HepG2 (cell line): ENCODE measurements around the gene MMP24OS. TPM values are rescaled to one million over a fixed set of nuclear protein-coding genes. Genes with fewer than 3 reads are reported as not detected.

Experiments used
- AGO2 ChIP-seq: fragments of 200-400 bp; formaldehyde crosslinking; optimal IDR thresholded peaks from 2 replicates; pipeline ENCODE3; 2017; ENCODE audit warnings: mild to moderate bottlenecking, low read depth, low read length, moderate library complexity
- ARNT ChIP-seq: fragments of 450-650 bp; IDR thresholded peaks from 2 replicates; pipeline ENCODE4 v1.6.1; 2017
- HMG20A ChIP-seq: IDR thresholded peaks from 2 replicates; pipeline ENCODE4 v1.6.1; 2016; ENCODE audit warnings: borderline replicate concordance
- HMG20B ChIP-seq: conservative IDR thresholded peaks from 2 replicates; pipeline ENCODE4 v1.6.1; 2016; ENCODE audit warnings: missing genetic modification reagents, missing compliant biosample characterization
- NAIF1 ChIP-seq: sonication (generic); formaldehyde crosslinking; IDR thresholded peaks from 2 replicates; pipeline ENCODE4 v1.5.0; 2020; ENCODE audit warnings: mild to moderate bottlenecking, missing genetic modification reagents, borderline replicate concordance
- NFE2L1 ChIP-seq: sonication (generic); formaldehyde crosslinking; IDR thresholded peaks from 2 replicates; pipeline ENCODE4 v1.4.0; 2020; ENCODE audit warnings: missing genetic modification reagents, mild to moderate bottlenecking, borderline replicate concordance
- SALL2 ChIP-seq: sonication (generic); formaldehyde crosslinking; IDR thresholded peaks from 2 replicates; pipeline ENCODE4 v1.8.1; 2023; ENCODE audit warnings: mild to moderate bottlenecking, missing genetic modification reagents, inconsistent platforms
- ZMYM3 ChIP-seq: sonication (generic); formaldehyde crosslinking; IDR thresholded peaks from 2 replicates; pipeline ENCODE4 v1.5.1; 2020; ENCODE audit warnings: mild to moderate bottlenecking, missing genetic modification reagents
- ZNF3 ChIP-seq: IDR thresholded peaks from 2 replicates; pipeline ENCODE4 v1.7.0; 2017; ENCODE audit warnings: inconsistent platforms
- ZNF431 ChIP-seq: sonication (generic); formaldehyde crosslinking; IDR thresholded peaks from 2 replicates; pipeline ENCODE4 v1.9.0; 2022; ENCODE audit warnings: missing genetic modification reagents, low read depth, mild to moderate bottlenecking, borderline replicate concordance
- ZNF746 ChIP-seq: sonication (generic); formaldehyde crosslinking; IDR thresholded peaks from 2 replicates; pipeline ENCODE4 v1.8.0; 2022; ENCODE audit warnings: mild to moderate bottlenecking, missing genetic modification reagents
- ZNF772 ChIP-seq: sonication (generic); formaldehyde crosslinking; IDR thresholded peaks from 2 replicates; pipeline ENCODE4 v1.5.0; 2020; ENCODE audit warnings: mild to moderate bottlenecking, missing genetic modification reagents
- ZNF878 ChIP-seq: sonication (generic); formaldehyde crosslinking; IDR thresholded peaks from 2 replicates; pipeline ENCODE4 v1.8.1; 2023; ENCODE audit warnings: mild to moderate bottlenecking, missing genetic modification reagents, moderate library complexity
- ZSCAN21 ChIP-seq: sonication (generic); formaldehyde crosslinking; IDR thresholded peaks from 2 replicates; pipeline ENCODE4 v1.8.0; 2022; ENCODE audit warnings: mild to moderate bottlenecking, missing genetic modification reagents, moderate library complexity, borderline replicate concordance
- polyA plus RNA-seq, 8 experiments: library from polyadenylated mRNA; depleted of rRNA in 3 of 8; stranded (reverse) in 7 of 8; unstranded in 1 of 8; fragments of >200 nt; fragmentation: Illumina TruSeq in 4 of 8; extraction: Trizol in 4 of 8; gene quantifications; 2 replicates each; pipeline versions ENCODE4 v1.2.1 to v1.2.3, GENCODE V29; 2011 to 2016; ENCODE audit warnings: low read depth in 4 of 8, missing spikeins in 1 of 8, mixed read lengths in 1 of 8; ENCODE audit not compliant: insufficient read depth in 1 of 8
- total RNA-seq, 5 experiments: library from RNA; depleted of rRNA; stranded (reverse); fragments of >200 nt; fragmentation: Illumina TruSeq; extraction: Trizol; gene quantifications; 2 replicates each; pipeline ENCODE4 v1.2.3, GENCODE V29; 2016; ENCODE audit warnings: low read depth in 1 of 5
- TF ChIP-seq, protein P1 (sequence below), 2 experiments: sonication (generic) in 1 of 2; formaldehyde crosslinking in 1 of 2; IDR thresholded peaks; 2 replicates each; pipeline versions ENCODE4 v1.4.0 to v1.6.1; 2016 to 2020; ENCODE audit warnings: borderline replicate concordance in 1 of 2, low read depth in 1 of 2, mild to moderate bottlenecking in 1 of 2, missing genetic modification reagents in 1 of 2
- TF ChIP-seq, protein P2 (sequence below): sonication (generic); formaldehyde crosslinking; IDR thresholded peaks from 2 replicates; pipeline ENCODE4 v1.4.0; 2020; ENCODE audit warnings: missing genetic modification reagents, borderline replicate concordance
- TF ChIP-seq, protein P3 (sequence below): sonication (generic); formaldehyde crosslinking; IDR thresholded peaks from 2 replicates; pipeline ENCODE4 v1.5.0; 2020; ENCODE audit warnings: missing genetic modification reagents
- TF ChIP-seq, protein P4 (sequence below): IDR thresholded peaks from 2 replicates; pipeline ENCODE4 v1.6.1; 2018; ENCODE audit warnings: missing genetic modification reagents, mild to moderate bottlenecking, missing compliant biosample characterization

MMP24OS gene
- total and polyA plus RNA-seq, 2 of the 13 experiments (the other 11 are each of a cell fraction or from before 2014, with no cell fraction given), result 6.0 to 8.5 TPM

DNA sequence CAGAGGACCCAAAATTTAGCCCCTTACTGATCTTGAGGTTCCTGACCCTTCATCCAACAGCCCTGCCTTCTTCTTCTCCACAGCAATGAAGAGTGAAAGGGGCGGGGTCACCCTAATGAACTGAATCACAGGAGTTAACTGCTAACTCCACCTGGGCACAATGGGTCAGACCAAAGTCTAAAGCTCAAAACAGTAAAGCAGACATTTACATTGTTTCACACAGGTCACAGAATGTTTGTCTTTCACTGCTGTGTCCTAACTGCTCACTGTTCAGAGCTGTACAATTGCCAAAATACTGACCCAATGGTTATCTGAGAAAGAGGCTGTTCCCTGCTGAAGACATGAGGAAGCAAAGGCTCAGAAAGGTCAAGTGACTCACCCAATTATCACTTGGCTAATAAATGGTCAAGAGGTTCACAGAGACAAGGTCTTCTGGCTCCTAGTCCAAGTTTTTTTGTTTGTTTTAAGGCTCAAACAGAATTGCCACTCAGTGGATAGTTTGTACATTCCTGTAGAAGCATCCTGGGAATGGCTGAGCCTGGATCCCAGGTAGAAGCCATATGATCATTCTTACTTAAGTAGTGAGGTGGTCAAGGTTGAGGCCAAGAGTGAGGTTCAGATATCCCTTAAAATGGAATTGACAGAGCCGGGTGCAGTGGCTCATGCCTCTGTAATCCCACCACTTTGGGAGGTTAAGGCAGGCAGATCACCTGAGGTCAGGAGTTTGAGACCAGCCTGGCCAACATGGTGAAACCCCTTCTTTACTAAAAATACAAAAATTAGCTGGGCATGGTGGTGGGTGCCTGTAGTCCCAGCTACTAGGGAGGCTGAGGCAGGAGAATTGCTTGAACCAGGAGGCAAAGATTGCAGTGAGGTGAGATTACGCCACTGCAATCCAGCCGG lies 49.4 kb upstream of the MMP24OS start (continued):
- TF ChIP-seq, protein P1, sequence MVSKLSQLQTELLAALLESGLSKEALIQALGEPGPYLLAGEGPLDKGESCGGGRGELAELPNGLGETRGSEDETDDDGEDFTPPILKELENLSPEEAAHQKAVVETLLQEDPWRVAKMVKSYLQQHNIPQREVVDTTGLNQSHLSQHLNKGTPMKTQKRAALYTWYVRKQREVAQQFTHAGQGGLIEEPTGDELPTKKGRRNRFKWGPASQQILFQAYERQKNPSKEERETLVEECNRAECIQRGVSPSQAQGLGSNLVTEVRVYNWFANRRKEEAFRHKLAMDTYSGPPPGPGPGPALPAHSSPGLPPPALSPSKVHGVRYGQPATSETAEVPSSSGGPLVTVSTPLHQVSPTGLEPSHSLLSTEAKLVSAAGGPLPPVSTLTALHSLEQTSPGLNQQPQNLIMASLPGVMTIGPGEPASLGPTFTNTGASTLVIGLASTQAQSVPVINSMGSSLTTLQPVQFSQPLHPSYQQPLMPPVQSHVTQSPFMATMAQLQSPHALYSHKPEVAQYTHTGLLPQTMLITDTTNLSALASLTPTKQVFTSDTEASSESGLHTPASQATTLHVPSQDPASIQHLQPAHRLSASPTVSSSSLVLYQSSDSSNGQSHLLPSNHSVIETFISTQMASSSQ (IDR thresholded peaks at IDR 0.05; ENCODE audit: low read depth), result peak; percentile 78
- TF ChIP-seq, protein P1 (CRISPR knock-in tag; IDR thresholded peaks at IDR 0.05; ENCODE audit: borderline replicate concordance), result peak; percentile 95; the same call in 1 of the 2 replicates
- TF ChIP-seq, protein P2, sequence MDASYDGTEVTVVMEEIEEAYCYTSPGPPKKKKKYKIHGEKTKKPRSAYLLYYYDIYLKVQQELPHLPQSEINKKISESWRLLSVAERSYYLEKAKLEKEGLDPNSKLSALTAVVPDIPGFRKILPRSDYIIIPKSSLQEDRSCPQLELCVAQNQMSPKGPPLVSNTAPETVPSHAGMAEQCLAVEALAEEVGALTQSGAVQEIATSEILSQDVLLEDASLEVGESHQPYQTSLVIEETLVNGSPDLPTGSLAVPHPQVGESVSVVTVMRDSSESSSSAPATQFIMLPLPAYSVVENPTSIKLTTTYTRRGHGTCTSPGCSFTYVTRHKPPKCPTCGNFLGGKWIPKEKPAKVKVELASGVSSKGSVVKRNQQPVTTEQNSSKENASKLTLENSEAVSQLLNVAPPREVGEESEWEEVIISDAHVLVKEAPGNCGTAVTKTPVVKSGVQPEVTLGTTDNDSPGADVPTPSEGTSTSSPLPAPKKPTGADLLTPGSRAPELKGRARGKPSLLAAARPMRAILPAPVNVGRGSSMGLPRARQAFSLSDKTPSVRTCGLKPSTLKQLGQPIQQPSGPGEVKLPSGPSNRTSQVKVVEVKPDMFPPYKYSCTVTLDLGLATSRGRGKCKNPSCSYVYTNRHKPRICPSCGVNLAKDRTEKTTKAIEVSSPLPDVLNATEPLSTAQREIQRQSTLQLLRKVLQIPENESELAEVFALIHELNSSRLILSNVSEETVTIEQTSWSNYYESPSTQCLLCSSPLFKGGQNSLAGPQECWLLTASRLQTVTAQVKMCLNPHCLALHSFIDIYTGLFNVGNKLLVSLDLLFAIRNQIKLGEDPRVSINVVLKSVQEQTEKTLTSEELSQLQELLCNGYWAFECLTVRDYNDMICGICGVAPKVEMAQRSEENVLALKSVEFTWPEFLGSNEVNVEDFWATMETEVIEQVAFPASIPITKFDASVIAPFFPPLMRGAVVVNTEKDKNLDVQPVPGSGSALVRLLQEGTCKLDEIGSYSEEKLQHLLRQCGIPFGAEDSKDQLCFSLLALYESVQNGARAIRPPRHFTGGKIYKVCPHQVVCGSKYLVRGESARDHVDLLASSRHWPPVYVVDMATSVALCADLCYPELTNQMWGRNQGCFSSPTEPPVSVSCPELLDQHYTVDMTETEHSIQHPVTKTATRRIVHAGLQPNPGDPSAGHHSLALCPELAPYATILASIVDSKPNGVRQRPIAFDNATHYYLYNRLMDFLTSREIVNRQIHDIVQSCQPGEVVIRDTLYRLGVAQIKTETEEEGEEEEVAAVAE (CRISPR knock-in tag), result peak; percentile 86; the same call in 1 of the 2 replicates
- TF ChIP-seq ZNF746 (peak; percentile 74; the same call in 1 of the 2 replicates), ZNF431 (0 out of 2 replicates have a peak, but pooled peaks have one; percentile 89), ZNF3 (CRISPR knock-in tag) (peak; percentile 89), AGO2 (no peak), HMG20B (peak; percentile 97), ARNT (no peak), ZNF878 (CRISPR knock-in tag) (peak; percentile 86; the same call in 1 of the 2 replicates), ZMYM3 (CRISPR knock-in tag) (peak; percentile 61), SALL2 (CRISPR knock-in tag) (peak; percentile 92), ZSCAN21 (CRISPR knock-in tag) (peak; percentile 91), ZNF772 (CRISPR knock-in tag) (peak; percentile 93), NAIF1 (CRISPR knock-in tag) (no peak), NFE2L1 (CRISPR knock-in tag) (no peak), HMG20A (CRISPR knock-in tag) (peak; percentile 98)
- TF ChIP-seq, protein P3, sequence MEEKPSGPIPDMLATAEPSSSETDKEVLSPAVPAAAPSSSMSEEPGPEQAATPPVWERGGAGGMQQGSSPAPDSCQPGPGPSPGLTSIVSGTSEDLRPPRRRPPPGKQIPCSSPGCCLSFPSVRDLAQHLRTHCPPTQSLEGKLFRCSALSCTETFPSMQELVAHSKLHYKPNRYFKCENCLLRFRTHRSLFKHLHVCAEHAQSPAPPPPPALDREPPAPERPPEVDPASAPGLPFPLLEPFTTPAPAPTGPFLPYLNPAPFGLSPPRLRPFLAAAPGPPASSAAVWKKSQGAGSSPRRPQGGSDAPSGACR (CRISPR knock-in tag), result 0 out of 2 replicates have a peak, but pooled peaks have one; percentile 28
- TF ChIP-seq, protein P4, sequence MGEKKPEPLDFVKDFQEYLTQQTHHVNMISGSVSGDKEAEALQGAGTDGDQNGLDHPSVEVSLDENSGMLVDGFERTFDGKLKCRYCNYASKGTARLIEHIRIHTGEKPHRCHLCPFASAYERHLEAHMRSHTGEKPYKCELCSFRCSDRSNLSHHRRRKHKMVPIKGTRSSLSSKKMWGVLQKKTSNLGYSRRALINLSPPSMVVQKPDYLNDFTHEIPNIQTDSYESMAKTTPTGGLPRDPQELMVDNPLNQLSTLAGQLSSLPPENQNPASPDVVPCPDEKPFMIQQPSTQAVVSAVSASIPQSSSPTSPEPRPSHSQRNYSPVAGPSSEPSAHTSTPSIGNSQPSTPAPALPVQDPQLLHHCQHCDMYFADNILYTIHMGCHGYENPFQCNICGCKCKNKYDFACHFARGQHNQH (CRISPR knock-in tag), result peak; percentile 99
